Choroid plexus epithelial cell (primary cell): ENCODE results near the gene PRX.
"Not testable (repeated sequence)": the region's sequence is repeated elsewhere in the genome, so short reads cannot be mapped to it uniquely, and the experiment has no call there.

ENCODE experiments used
- DNase-seq: peaks from one replicate; pipeline ENCODE4 v3.0.0-alpha.2; 2010; ENCODE audit warnings: low read depth
- H3K4me3 ChIP-seq: 2 replicates; pipeline ENCODE4 v1.5.1; 2011; ENCODE audit warnings: low read depth, mild to moderate bottlenecking, control low read depth, low read length, moderate library complexity
- TF ChIP-seq, protein P1 (sequence below): conservative IDR thresholded peaks from 2 replicates; pipeline ENCODE4 v1.5.1; 2011; ENCODE audit warnings: low read depth, mild to moderate bottlenecking, control low read depth, inconsistent platforms, low read length, moderate library complexity

The PRX gene

DNA sequence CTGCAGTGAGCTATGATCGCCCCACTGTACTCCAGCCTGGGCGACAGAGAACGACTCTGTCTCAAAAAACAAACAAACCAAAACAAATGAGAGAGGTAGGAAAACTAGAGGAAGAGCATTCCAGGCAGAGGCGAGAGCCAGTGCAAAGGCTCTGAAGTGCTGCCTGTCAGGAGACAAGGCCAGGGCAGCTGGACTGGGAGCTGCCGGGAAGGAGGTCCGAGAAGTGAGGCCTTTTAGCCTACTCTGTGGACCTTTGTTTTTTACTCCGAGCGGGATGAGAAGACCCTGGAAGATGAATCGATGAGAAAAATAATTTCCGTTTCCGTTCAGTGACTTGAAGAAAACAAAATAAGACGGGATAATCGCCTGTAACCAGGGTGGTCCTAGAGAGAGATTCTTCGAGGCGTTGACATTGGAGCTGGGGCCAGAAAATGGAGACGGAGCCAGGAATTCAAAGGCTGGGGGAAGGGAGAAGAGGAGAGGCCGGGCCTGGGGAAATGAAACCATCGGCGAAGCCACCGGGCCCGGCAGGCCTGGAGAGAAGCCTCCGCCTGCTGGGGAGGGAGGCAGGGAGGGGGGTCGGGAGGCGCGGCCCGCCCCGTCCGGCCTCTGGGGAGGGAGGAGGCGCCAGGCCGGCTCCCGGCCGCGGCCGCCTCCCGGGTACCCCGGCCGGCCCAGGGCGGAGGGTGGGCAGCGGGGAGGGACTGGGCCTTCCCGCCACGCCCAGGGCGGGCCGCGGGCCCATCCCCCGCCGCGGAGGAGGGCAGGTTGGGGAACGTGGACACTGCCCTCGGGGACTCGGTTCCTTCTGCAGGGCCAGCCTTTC, 20.4 kb upstream of the PRX start:
- peak; percentile 95 for DNase-seq

DNA sequence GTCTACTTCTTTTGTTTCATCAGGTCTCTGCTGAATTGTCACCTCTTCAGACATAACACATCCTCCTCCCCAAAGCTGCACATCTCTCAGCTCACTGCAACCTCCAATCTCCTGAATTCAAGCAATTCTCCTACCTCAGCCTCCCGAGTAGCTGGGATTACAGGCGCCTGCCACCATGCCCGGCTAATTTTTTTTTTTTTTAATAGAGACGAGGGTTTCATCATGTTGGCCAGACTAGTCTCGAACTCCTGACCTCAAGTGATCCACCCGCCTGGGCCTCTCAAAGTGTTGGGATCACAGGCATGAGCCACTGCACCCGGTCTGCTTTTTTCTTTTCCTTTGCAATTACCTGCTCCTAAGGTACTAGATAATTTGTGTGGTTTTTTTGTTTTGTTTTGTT, 19.6 kb upstream of the PRX start:
- H3K4me3 ChIP-seq = peak overlapping the region; percentile 52
- DNase-seq = not testable (repeated sequence)

More for the DNA sequence above, 20.4 kb upstream of the PRX start:
- peak overlapping the region; percentile 52 for H3K4me3 ChIP-seq
- TF ChIP-seq, protein P1, sequence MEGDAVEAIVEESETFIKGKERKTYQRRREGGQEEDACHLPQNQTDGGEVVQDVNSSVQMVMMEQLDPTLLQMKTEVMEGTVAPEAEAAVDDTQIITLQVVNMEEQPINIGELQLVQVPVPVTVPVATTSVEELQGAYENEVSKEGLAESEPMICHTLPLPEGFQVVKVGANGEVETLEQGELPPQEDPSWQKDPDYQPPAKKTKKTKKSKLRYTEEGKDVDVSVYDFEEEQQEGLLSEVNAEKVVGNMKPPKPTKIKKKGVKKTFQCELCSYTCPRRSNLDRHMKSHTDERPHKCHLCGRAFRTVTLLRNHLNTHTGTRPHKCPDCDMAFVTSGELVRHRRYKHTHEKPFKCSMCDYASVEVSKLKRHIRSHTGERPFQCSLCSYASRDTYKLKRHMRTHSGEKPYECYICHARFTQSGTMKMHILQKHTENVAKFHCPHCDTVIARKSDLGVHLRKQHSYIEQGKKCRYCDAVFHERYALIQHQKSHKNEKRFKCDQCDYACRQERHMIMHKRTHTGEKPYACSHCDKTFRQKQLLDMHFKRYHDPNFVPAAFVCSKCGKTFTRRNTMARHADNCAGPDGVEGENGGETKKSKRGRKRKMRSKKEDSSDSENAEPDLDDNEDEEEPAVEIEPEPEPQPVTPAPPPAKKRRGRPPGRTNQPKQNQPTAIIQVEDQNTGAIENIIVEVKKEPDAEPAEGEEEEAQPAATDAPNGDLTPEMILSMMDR = no peak

DNA sequence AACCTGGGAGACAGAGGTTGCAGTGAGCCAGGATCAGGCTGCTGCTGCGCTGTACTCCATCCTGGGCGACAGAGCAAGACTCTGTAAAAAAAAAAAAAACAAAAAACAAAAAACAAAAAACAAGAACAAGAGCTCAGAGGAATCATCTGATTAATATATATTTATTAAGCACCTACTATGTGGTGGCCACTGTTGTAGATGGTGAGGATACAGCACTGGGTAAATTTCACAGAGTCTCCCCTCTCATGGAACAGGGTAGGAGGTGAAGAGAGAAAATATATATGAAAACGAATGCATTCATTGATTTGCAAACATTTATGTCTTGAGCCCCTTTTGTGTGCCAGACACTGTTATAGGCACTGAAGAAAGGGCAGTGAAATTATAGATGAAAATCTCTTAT, 18.5 kb upstream of the PRX start:
- no peak for DNase-seq
- no peak overlapping the region for H3K4me3 ChIP-seq
- TF ChIP-seq, protein P1 = no peak

GRCh38 chr19:40430242-40430641, 17.1 kb upstream of the PRX start:
- DNase-seq, H3K4me3 ChIP-seq: not testable (repeated sequence)

DNA sequence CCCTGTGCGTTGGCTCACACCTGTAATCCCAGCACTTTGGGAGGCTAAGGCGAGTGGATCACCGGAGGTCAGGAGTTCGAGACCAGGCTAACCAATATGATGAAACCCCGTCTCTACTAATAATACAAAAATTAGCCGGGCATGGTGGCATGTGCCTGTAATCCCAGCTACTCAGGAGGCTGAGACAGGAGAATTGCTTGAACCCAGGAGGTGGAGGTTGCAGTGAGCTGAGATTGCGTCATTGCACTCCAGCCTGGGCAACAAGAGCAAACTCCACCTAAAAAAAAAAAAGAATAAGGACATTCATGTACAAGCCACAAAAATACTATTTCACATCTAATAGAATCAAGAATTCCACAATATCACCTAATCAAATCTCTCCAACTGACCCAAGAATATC, 15.0 kb upstream of the PRX start:
- not testable (repeated sequence) for DNase-seq, H3K4me3 ChIP-seq

- H3K4me3 ChIP-seq = peak within 1 kb of the TSS; percentile 84
- DNase-seq = peak; percentile 100
- TF ChIP-seq, protein P1 = peak; percentile 57
Measured at GRCh38 chr19:40425450-40426287, 12.5 kb upstream of the PRX start, which contains the start of gene SERTAD1. TSS of gene SERTAD1 (minus strand) at chr19:40425992. CDS start at chr19:40423546, 2,446 bp downstream.

DNA sequence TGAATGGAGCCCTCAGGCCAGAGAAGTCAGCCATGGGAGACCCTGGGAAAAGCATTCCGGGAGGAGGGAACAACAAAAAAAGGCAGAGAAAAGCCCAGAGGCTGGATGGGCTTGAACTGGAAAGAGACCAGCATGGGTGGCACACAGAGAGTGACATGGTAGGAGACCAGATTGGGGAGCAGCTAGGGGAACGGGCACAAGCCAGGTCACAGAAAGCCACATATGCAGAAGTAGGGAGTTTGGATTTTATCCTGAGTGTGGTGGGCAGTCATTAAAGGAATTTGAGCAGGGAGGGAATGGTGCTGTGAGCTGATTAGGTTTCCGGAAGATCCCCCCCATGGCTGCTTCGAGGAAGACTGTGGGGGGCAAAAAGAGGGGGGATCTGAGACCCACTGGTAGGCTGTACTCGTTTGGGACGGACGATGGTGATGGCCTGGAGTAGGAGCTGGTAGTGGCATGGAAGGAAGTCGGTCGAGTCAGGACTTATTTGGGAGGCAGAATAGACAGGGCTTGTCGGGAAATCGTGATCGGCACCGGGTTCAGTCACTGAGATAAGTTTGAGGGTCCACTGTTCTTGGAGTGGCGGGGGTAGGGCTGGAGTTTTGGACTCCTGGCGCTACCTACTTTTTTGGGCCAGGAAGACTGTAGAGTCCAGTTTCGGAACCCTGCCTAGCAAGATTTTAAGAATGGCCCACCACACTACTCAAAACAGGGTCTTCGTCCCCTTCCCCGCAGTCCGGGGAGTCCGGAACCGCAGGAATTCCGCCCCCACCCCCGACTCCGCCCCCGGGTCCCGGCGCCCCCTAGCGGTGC, 11.7 kb upstream of the PRX start:
- TF ChIP-seq, protein P1 = no peak
- peak overlapping the region; percentile 84 for H3K4me3 ChIP-seq
- DNase-seq = peak; percentile 48

DNA sequence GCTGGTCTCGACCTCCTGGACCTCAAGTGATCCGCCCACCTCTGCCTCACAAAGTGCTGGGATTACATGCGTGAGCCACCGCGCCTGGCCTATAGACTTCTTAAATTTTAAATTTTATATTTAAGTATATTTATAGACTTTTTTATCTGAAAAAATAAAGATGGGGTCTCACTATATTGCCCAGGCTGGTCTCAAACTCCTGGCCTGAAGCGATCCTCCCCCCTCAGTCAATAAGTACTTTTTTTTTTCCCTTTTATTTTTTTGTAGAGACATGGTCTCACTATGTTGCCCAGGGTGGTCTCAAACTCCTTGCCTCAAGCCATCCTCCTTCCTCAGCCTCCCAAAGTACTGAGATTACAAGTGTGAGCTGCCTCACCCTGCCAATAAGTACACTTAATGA, 10.8 kb upstream of the PRX start:
- peak overlapping the region; percentile 46 for H3K4me3 ChIP-seq
- TF ChIP-seq, protein P1 = no peak
- DNase-seq = no peak
